GM18870 (cell line): Measurements from ENCODE around the gene SPIRE1.
"Not testable (repeated sequence)": the region's sequence is repeated elsewhere in the genome, so short reads cannot be mapped to it uniquely, and the experiment has no call there.

Source experiments
- ATAC-seq: cut with Tn5 transposase; IDR thresholded peaks from one replicate; pipeline ENCODE4 v1.9.1; 2021; ENCODE audit warnings: moderate library complexity; ENCODE audit not compliant: unreplicated experiment

SPIRE1 gene

DNA sequence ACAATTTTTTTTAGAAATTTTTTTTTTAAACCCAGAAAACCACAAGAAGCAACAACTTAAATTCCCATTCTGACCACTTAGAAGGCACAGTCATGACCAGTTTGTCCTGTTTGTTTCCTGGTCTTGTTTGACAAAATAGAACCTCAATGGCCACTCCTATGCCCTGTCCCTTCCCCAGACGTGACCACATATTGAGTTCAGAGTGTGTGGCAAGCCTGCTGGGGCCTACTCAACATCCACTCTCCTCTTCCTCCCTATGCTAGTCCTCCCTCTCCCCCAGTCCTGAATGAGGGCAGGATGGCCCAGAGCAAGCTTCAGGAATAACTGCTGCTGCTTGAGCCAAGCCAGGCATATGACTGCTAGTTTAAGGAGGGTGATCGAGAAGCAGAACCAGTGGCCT lies 160.6 kb downstream of the SPIRE1 start:
- ATAC-seq, result no peak

DNA sequence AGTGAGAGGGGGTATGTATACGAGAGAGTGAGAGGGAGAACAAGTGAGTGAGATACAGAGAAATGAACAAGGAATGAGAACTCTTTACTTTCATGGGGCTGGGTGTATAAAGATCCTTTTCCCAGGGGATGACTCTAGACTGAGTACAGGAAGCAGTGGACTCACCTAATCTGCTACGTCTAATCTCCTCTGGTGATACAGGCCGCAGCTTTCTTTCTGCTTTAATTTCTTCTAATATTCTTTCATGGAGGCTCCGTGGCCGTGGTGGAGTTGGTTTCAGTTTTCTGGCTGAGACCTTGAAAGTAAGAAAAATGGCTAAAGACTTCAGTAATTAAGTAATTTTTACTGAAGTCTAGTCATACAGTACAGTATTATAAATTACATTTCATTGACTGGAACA lies 165.0 kb downstream of the SPIRE1 start:
- no peak for ATAC-seq

DNA sequence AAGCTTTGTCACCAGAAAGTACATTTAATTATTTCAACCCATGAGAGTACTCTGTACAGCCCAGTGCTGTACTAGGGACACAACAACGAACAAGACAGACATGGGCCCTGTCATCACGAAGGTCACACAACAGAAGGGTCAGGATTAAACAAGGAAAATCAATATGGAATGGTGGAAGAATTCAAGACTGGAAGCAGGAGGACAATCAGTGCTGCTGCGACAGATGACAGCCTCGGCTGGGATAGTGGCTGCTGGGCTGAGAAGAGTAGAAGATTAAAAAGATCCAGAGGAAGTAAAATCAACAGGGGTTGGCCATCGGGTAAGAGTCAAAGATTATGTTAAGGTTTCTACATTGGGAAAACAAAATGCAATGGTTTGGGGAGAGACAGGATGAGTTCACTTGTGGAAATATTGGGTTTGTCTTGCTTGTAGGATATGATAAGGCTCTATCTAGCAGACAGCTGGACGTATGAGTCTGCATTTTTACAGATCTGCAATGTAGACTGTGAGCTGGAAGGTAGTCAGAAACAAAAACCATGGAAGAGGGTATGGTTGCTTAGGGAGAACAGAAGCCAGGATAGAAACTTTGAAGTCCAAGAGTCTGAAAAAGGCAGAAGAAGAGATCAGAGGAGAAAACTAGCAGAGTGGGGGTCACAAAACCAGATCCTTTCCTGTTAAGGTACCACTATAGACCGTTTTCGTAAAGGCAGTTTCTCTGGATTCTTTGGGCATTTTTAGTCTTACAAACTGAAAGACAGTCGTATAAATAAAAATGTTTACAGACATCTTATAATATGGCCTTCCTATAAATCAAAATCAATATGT lies 166.1 kb downstream of the SPIRE1 start:
- ATAC-seq, result no peak

DNA sequence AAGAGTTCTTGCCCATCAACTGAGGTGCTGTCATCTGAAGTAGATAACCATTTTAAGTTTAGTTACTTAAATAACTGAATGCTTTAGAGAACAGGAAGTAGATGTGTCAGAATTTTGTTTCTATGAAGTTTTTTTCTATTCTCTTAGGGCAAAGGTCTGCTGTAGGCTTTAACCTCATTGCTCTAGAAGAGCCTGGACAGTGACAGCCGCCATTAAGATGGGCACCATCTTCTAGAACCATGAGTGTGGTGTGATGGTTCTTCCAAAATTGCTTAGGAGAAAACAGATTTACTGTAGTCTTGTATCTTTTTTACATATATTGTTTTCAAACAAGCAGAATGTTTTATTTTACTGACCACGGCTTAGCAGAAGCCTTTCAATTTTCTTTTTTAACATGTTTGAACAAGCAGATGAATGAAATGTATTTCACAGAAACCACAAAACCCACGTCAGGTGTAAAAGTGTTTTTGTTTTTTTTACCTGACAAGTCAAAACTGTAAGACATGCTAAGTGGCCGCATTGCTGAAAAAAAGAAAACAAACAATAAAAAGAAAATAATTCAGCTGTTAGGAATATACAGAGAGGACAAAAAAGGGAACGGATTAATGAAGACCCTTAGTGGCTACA lies 172.3 kb downstream of the SPIRE1 start:
- no peak for ATAC-seq

DNA sequence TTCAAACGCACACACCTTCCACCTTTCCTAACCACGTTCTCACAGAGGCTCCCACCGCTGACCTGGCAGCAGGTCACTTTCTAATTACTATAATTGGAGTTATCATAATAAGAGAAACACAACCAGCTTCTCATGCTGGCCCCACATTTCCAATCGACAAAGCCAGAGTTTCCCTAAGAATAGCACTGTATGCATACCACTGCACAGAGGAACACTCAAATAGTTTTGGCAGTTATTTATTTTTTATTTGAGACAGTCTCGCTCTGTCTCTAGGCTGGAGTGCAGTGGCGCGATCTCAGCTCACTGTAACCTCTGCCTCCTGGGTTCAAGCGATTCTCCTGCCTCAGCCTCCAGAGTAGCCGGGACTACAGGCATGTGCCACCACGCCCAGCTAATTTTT lies 176.0 kb downstream of the SPIRE1 start:
- ATAC-seq, result not testable (repeated sequence)

DNA sequence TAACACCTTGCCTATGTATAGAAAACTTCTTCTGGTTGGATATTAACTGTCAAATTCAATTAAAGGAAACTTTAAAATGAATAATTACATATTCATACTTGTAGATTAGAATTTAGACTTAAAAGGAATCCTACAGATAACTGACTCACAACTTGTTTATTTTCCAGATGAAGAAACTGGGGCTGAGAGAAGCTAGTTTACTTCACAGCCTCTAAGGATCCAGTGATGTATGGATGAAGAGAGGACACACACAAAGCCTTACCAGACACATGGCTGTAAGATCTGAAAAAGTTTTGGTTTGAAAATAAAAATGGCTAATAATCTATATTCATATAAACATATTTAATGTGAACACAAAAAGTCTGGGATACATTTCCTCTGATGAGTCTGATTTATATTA lies 177.9 kb downstream of the SPIRE1 start:
- no peak for ATAC-seq

DNA sequence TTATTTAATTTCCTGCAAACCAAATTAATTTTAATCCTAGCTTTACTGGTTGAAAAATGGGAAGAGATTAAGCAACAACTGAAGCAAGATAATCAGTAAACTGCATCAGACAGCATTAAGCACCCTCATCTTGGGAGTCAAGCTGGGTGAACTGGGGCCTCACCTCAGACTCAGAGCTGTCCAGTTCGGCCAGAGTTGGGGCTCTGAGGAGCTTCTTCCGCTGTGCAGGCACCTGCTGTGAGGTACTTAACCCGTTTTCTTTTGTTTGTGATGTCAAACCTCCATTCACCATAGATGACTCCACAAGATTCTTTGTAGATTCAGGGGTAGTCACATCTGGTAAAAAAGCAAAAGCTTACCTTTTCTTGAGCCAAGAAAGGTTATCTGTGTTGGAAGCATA lies 178.4 kb downstream of the SPIRE1 start:
- ATAC-seq, result no peak

DNA sequence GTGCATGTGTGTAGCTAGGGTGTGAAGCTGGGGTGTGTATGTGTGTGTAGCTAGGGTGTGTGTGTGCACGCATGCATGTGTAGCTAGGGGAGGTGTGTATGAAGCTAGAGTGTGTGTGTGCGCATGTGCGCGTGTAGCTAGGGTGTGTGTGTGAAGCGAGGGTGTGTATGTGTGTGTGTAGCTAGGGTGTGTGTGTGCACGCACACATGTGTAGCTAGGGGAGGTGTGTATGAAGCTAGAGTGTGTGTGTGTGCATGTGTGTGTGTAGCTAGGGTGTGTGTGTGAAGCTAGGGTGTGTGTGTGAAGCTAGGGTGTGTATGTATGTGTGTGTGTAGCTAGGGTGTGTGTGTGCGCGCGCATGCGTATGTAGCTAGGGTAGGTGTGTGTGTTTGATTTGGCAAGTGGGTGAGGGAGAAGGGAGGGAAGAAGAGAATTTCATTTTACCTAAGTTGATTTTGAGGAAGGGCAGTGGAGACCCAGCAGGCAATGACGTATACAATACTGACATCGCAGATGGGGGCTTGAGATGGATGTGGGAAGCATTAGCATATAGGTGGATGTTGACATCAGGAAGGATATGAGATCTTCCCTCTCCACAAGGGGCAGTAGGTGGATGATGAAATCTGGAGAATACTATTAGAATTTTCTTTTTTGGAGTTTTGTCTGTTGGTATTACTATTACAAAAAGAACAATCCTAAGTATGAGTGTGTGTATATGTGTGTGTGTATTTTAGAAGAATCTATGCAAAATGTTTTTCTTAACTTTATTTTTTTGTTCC lies 179.4 kb downstream of the SPIRE1 start:
- ATAC-seq, result no peak

DNA sequence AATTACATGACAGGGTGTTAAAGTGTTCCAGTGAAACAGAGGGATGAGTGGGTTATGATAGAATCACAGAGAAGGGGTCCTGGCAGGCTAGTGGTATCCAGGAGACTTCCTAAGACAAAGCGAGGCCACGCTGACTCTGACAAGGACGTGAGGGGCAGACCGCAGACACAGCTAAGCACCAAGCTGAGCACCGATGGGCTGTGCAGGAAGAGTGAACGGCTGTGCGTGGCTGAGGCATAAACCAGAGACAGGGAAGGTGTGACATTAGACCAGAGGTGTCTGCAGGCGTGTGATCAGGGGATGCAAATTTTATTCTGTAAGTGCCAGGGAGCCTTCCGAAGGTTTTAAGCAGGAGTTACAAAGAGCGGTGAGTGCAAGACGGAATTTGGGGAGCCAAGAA lies 180.3 kb downstream of the SPIRE1 start:
- no peak for ATAC-seq

DNA sequence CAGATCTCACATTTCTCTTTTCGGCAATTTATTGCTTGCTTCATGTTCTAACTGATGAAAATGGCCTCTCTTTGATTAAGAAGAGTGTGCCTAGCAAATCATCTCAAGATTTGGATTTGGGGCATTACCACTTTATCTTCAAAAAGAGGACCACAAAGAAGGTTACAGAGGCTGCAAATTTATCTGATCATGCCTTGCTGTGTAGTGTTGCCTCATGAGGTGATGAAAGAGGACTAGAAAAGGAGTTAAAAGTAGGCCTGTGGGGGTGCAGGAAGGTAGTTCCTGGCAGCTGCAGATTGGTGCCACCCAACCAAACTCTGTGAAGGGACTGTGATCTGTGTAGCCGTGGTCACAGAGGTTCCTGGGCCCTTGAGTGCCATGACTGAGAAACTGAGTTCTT lies 181.0 kb downstream of the SPIRE1 start:
- ATAC-seq, result no peak

DNA sequence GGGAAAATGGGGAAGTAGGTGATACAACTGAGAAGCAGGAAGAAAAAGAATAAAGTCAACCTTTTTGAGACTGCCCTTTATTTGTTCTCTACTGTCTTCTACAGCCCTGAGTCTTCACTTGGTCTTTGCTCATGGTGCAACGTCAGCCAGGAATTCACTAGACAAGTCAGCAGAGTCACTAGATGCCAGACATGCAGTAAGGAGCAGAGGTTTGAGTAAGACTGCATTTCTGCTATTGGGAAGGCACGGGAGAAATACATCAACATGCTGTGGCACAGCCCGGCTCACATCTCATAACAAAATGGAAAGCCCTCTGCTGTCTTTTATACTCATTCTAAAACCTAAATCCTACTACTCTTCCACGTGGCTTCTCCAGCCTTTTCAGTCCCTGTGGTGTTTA lies 183.0 kb downstream of the SPIRE1 start:
- no peak for ATAC-seq

DNA sequence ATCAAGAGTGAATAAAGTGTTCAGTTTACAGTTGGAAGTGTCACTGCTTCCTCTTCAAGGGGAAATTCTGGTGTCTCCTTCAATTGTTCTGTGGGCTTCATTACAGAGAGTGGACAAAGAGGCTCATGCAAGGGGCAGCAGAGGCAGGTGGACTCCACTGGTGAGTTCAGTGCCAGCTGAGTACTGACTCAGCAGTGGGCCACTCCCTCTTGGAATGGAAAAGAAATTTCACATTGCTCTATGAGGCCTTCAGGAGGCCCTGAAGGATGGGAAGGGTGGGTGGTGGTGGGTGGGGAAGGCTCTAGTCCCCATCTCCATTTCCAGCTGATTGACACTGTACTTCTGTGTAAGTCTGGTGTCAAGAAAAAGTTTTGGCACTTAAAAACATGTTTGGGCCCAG lies 183.8 kb downstream of the SPIRE1 start:
- ATAC-seq, result no peak

DNA sequence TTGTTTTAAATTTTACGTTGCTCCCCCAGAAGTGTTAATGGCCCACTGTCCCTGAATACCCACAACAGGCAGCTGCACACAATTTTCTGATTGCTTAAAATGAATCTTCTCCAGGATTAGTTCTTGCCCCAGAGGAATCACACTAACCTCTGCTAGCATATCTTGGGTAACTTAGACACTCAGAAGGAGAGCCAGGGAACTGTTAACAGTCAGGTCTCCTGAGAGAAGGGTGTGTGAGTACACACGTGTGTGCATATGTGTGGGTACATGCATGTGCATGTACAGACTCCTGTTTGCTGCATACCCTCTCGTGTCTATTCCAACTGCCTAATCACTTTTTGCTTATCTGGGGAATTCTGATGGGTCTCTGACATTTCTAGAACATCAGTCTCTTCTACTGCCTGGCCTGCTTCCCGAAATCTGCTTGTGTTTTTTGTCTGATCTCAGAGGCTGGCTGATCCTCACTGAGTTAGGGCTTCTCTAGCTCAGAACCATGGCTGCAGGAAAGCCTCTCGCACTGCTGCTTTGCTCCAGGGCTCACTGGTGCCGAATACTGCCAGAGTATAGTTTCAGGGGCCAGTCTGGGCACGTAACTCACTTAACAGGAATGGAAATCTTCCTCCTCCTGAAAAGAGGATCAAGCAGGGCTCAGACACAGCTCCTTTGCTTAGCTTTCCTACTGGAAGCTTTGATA lies 187.4 kb downstream of the SPIRE1 start:
- ATAC-seq, result no peak

DNA sequence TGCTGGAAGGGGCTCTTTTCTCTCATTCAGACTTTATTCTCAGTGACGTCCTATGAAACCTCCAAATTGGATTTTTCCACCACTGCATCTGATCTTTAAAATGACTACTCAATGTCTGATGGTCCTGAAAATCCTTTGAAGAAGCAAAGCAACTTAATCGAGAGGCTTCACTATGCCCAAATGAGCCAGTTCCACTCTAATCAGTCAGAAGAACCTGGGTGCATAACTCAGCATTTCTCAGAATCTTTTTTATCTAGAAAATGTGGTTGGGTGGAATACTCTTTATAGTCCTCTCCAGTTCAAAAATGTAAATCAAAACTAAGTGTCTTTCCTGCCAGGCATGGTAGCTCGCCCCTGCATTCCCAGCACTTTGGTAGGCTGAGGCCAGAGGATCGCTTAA lies 189.5 kb downstream of the SPIRE1 start:
- ATAC-seq, result no peak

DNA sequence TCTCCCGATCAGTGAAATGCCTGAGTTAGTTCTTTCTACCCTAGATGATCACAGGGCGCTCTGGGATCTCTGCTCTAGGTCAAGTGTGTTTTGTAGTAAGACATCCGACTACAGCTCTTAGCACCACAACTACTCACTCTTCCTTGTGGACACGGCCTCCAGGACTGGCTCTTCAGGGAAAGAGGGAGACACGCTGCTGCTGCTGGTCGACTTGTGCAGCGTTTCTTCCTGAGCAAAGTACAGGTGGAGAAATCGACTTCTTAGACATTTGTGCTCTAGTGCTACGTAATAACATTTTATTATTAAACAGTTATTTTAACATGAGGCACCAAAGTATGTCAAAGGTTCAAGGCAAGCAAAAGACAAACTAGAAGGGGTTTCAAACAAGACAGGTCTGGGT lies 193.2 kb downstream of the SPIRE1 start:
- ATAC-seq, result no peak

DNA sequence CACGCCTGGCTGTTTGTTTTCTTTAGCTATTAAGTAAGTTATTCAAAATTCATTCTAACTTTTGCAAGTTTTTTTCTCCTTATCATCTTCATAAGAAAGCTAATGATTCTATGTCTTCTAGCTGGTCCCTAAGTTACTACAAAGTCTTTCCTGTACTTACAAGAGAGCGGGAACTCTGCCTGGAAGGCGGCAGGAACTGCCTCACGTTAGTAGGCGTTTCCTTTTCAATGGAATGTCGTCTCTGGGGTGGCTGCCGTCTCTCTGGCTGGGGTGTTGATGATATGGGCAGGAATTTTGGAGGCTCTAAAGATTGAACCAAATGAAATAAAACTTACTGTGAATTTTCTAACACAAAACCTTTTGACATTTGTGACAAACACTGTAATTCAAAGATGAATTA lies 194.7 kb downstream of the SPIRE1 start:
- no peak for ATAC-seq

DNA sequence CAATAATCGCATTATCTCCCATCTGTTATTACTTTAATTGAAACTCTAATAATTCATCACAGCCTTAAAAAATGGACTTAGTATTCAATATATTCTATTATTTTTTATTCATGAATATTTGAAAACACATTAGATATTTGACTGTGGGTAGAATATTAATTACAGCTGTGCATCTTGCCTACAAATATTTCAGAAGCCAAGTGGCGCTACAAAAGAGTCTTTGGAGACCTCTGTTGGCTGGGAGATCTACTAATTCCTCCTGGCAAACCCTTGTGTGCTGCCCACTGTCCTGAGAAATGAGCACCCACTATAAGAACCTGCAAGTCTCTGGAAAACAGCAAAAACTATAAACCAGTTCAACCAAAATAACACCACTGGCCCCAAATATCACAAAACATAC lies 195.7 kb downstream of the SPIRE1 start:
- no peak for ATAC-seq

DNA sequence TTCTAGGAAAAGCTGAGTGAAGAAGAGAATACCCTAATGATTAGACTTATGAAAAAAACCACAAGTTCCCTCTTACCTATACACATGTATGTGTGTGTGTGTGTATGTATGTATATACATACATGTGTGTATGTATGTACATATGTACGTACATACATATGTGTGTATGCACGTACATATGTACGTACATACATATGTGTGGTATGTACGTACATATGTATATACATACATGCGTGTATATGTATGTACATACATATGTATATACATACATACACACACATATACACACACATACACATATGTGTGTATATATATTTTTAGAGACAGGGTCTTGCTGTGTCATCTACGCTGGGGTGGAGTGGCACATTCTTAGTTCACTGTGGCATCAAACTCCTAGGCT lies 196.6 kb downstream of the SPIRE1 start:
- ATAC-seq, result no peak

DNA sequence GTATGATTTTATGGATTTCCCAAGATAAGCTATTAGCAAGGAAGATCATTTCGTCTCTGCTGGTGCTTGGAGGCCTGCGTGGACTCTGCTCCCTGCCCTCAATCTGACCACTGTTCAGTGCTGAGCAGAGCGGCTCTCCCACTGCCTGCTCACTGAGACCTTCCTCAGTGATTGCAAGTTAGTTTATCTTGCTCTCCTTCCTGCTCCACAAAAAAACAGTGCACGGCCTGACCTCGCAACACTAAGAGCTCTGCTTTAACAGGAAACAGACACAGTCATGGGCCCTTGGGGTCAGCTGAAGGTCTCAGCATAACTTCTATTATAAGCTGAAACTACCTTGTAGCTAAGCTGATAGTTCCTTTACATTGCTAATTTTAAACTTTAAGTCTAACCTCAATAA lies 197.0 kb downstream of the SPIRE1 start:
- ATAC-seq, result no peak

DNA sequence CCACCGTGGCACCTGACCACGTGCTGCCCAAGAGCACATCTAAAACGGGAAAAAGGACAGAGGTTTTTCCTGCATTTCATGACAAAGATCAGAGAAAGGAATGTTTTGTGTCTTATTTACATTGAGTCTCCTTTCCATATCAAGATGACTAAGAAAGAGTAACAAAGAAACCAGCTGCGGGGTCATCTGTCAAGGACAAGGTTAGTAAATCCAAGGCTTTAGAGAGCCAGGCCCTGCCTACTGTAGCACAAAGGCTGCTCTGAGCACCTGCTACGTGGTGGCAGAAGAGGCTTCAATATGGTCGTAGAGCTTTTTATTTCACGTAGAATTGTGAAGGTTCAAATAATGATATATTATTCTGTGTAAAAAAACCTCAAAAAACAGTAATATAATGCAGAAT lies 199.1 kb downstream of the SPIRE1 start:
- no peak for ATAC-seq

DNA sequence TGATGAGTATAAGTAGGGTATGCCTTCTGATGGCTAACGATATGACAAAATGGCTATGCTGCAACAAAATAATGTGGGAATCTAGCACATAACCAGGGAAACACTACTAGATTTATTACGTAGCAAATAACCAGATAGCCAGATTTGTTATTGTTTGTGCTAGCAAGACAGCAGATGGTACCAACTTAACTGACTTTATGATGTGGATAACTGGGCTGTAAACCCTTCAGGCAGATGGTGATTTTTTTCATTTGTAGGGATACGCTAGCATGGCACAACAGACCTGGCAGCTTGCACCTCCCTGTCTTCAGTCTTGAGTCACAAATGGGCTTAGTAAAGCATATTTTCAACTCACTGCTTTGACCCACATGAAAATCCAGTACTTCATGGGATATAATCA lies 201.5 kb downstream of the SPIRE1 start:
- ATAC-seq, result no peak
